Fibroblast of lung (primary cell): ENCODE results near the gene LRRFIP1. TPM values are rescaled to one million over a fixed set of nuclear protein-coding genes. Genes with fewer than 3 reads are reported as not detected.
"Not testable (repeated sequence)": the region's sequence is repeated elsewhere in the genome, so short reads cannot be mapped to it uniquely, and the experiment has no call there.

Source experiments
- DNase-seq, 2 donors: peaks; one replicate each; pipeline versions ENCODE4 v3.0.0 to v3.0.0-alpha.2; 2010; ENCODE audit warnings: low read depth in 2 of 2
- H2AFZ ChIP-seq: 2 replicates; pipeline ENCODE4 v1.5.1; 2012; ENCODE audit warnings: low read length, control low read depth, inconsistent platforms
- H3K27ac ChIP-seq: 2 replicates; pipeline ENCODE4 v1.5.1; 2011; ENCODE audit warnings: low read length, control low read depth; ENCODE audit not compliant: insufficient read depth
- H3K27me3 ChIP-seq: 2 replicates; pipeline ENCODE4 v1.5.1; 2011; ENCODE audit warnings: mild to moderate bottlenecking, low read length; ENCODE audit not compliant: control insufficient read depth, insufficient read depth
- H3K36me3 ChIP-seq: 2 replicates; pipeline ENCODE4 v1.5.1; 2011; ENCODE audit warnings: low read length; ENCODE audit not compliant: control insufficient read depth, insufficient read depth
- H3K4me1 ChIP-seq: 2 replicates; pipeline ENCODE4 v1.5.1; 2011; ENCODE audit warnings: low read length; ENCODE audit not compliant: control insufficient read depth, insufficient read depth; ENCODE audit errors: extremely low read depth
- H3K4me2 ChIP-seq: 2 replicates; pipeline ENCODE4 v1.5.1; 2011; ENCODE audit warnings: low read length, control low read depth; ENCODE audit not compliant: insufficient read depth; ENCODE audit errors: extremely low read depth
- H3K4me3 ChIP-seq, 4 experiments: fragments of 200-600 bp in 1 of 4; sonication (generic) in 1 of 4; replicated peaks in 1 of 4; 2 replicates each; pipeline ENCODE4 v1.5.1; 2011 to 2016; ENCODE audit warnings: low read length in 4 of 4, low read depth in 3 of 4, mild to moderate bottlenecking in 3 of 4, control low read depth in 2 of 4, inconsistent platforms in 1 of 4, mixed read lengths in 1 of 4; ENCODE audit not compliant: insufficient read depth in 1 of 4; ENCODE audit errors: control extremely low read depth in 1 of 4
- H3K79me2 ChIP-seq: 2 replicates; pipeline ENCODE4 v1.5.1; 2012; ENCODE audit warnings: mild to moderate bottlenecking, low read length, inconsistent platforms; ENCODE audit not compliant: control insufficient read depth, insufficient read depth
- H3K9ac ChIP-seq: 2 replicates; pipeline ENCODE4 v1.5.1; 2011; ENCODE audit warnings: mild to moderate bottlenecking, low read length, control low read depth; ENCODE audit not compliant: insufficient read depth
- H3K9me3 ChIP-seq: 2 replicates; pipeline ENCODE4 v1.5.1; 2012; ENCODE audit warnings: low read depth, low read length; ENCODE audit not compliant: control insufficient read depth, insufficient read depth
- H4K20me1 ChIP-seq: 2 replicates; pipeline ENCODE4 v1.5.1; 2011; ENCODE audit warnings: low read length; ENCODE audit not compliant: control insufficient read depth, insufficient read depth; ENCODE audit errors: extremely low read depth
- CTCF ChIP-seq, 2 donors: IDR thresholded peaks in 1 of 2; conservative IDR thresholded peaks in 1 of 2; 1 replicate in 1 of 2; 2 replicates in 1 of 2; pipeline ENCODE4 v1.5.1; 2011 to 2012; ENCODE audit warnings: low read length in 2 of 2, control low read depth in 1 of 2, inconsistent platforms in 1 of 2, low read depth in 1 of 2, mild to moderate bottlenecking in 1 of 2
- EZH2 ChIP-seq: IDR thresholded peaks from 2 replicates; pipeline ENCODE4 v1.5.1; 2012; ENCODE audit warnings: low read length, control low read depth, mild to moderate bottlenecking; ENCODE audit errors: missing control alignments
- polyA plus RNA-seq, 2 donors: library from polyadenylated mRNA; depleted of rRNA in 1 of 2; stranded (reverse) in 1 of 2; unstranded in 1 of 2; fragments of >200 nt; gene quantifications; 2 replicates each; pipeline ENCODE4 v1.2.1, GENCODE V29; 2011 to 2012; ENCODE audit warnings: missing spikeins in 1 of 2
- total RNA-seq: library from RNA; depleted of rRNA; stranded (reverse); fragments of >200 nt; gene quantifications from 2 replicates; pipeline ENCODE4 v1.2.1, GENCODE V29; 2014

LRRFIP1 gene
- total and polyA plus RNA-seq, 2 donors (not counting 1 experiment from before 2014, with no cell fraction given) = 58.1 to 113 TPM

- TF ChIP-seq CTCF (conservative IDR thresholded peaks at IDR 0.05 in 1 of 2, IDR thresholded peaks at IDR 0.05 in 1 of 2; ENCODE audit: low read depth in 1 of 2, low read length in 2 of 2) = no peak
- no peak for TF ChIP-seq EZH2
- no peaks in the 10 kb centered on the region for H4K20me1 ChIP-seq
- H3K4me1 ChIP-seq = peaks cover 2% of the 10 kb centered on the region
- H2AFZ ChIP-seq = no peak overlapping the region
- no peaks in the 10 kb centered on the region for H3K36me3 ChIP-seq
- no peaks in the 10 kb centered on the region for H3K9me3 ChIP-seq
- no peaks in the 10 kb centered on the region for H3K79me2 ChIP-seq
- H3K4me2 ChIP-seq = no peak overlapping the region
- no peaks in the 10 kb centered on the region for H3K27me3 ChIP-seq
- DNase-seq = no peak
- no peak overlapping the region for H3K9ac ChIP-seq
- H3K4me3 ChIP-seq = no peak overlapping the region
- H3K27ac ChIP-seq = no peak overlapping the region
These were observed 33.6 kb upstream of the LRRFIP1 start for GRCh38 chr2:237593596-237594320.

- Histone ChIP-seq H3K27me3 (no peaks in the 10 kb centered on the region), H3K79me2 (no peaks in the 10 kb centered on the region), H3K9ac (no peak overlapping the region), H4K20me1 (no peaks in the 10 kb centered on the region), H3K4me3 (no peak overlapping the region), H3K4me1 (peaks cover 2% of the 10 kb centered on the region), H3K4me2 (no peak overlapping the region), H2AFZ (no peak overlapping the region), H3K9me3 (no peaks in the 10 kb centered on the region), H3K36me3 (no peaks in the 10 kb centered on the region), H3K27ac (no peak overlapping the region)
- TF ChIP-seq EZH2 (no peak), CTCF (conservative IDR thresholded peaks at IDR 0.05 in 1 of 2, IDR thresholded peaks at IDR 0.05 in 1 of 2; ENCODE audit: low read depth in 1 of 2, low read length in 2 of 2) (no peak)
- DNase-seq = no peak
These were observed 32.9 kb upstream of the LRRFIP1 start for GRCh38 chr2:237594514-237594871.

- not testable (repeated sequence) for H3K36me3 ChIP-seq, H2AFZ ChIP-seq, H3K4me2 ChIP-seq, H3K27ac ChIP-seq, H3K4me1 ChIP-seq, H3K79me2 ChIP-seq, H4K20me1 ChIP-seq, H3K9ac ChIP-seq, H3K27me3 ChIP-seq, H3K9me3 ChIP-seq, H3K4me3 ChIP-seq, DNase-seq
These were observed 31.4 kb upstream of the LRRFIP1 start for GRCh38 chr2:237595829-237596519.
